Sigmoid colon (tissue), 4 donors: ENCODE data around the gene PAX4.

Source experiments
- EP300 ChIP-seq, 4 donors: sonication (generic); formaldehyde crosslinking; IDR thresholded peaks; one replicate each; pipeline ENCODE4 v1.6.1; 2017; ENCODE audit warnings: antibody characterized with exemption in 4 of 4
- POLR2A ChIP-seq, 2 donors: fragments of 450-650 bp; IDR thresholded peaks; one replicate each; pipeline ENCODE4 v1.6.1; 2016; ENCODE audit warnings: antibody characterized with exemption in 2 of 2, mild to moderate bottlenecking in 2 of 2, moderate library complexity in 2 of 2
- POLR2AphosphoS5 ChIP-seq, 4 donors: sonication (generic); formaldehyde crosslinking; IDR thresholded peaks; one replicate each; pipeline ENCODE4 v1.6.1; 2017; ENCODE audit warnings: antibody characterized with exemption in 4 of 4
- TF ChIP-seq, protein P1 (sequence below), 4 experiments: fragments of 450-650 bp in 3 of 4; fragments of 200-600 bp in 1 of 4; IDR thresholded peaks; one replicate each; pipeline ENCODE4 v1.5.1; 2016 to 2019; ENCODE audit warnings: antibody characterized with exemption in 4 of 4, mild to moderate bottlenecking in 3 of 4, moderate library complexity in 2 of 4

DNA sequence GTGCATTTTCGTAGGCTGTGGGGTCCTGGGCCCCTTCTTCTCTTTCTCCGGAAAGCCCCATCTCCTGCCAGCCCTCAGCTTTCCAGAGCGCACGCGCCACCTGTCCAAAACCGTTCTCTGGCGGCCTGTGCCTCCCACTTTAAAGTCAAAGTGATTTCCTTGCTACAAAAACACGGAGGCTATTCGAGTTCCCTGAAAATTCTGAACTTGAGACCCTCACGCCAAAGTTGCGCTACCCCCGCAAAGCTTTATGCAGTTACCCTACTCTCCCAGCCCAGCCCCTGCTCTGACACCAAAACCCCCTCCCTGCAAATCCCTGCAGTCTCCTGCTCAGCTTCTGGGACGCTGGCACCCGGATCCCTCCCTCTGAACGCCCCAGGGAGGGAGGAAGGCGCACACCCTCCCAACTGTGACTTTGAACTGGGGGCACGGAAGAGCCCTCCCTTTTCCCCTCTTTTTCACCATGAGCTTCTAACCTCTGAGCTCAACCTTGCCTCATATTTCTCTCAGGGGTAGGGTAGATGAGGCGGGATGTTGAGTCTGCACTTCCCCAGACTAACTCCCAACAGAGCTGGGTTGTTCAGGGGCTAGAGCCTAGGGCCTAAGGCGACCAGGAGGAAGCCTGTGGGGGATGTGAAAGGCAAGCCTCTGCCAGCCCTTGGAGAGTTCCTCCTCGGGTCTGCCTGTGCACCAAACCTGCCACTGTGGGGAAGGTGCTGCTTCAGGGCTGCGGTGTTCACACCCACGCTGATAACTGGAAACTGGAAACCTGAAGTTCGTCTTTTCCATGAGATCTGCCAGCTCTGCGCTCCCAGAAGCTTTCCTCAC, 2.7 kb upstream of the PAX4 start:
- TF ChIP-seq, protein P1, sequence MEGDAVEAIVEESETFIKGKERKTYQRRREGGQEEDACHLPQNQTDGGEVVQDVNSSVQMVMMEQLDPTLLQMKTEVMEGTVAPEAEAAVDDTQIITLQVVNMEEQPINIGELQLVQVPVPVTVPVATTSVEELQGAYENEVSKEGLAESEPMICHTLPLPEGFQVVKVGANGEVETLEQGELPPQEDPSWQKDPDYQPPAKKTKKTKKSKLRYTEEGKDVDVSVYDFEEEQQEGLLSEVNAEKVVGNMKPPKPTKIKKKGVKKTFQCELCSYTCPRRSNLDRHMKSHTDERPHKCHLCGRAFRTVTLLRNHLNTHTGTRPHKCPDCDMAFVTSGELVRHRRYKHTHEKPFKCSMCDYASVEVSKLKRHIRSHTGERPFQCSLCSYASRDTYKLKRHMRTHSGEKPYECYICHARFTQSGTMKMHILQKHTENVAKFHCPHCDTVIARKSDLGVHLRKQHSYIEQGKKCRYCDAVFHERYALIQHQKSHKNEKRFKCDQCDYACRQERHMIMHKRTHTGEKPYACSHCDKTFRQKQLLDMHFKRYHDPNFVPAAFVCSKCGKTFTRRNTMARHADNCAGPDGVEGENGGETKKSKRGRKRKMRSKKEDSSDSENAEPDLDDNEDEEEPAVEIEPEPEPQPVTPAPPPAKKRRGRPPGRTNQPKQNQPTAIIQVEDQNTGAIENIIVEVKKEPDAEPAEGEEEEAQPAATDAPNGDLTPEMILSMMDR (IDR thresholded peaks at IDR 0.05), result no peak
- no peak for TF ChIP-seq POLR2A (IDR thresholded peaks at IDR 0.05)
- no peak for TF ChIP-seq EP300 (IDR thresholded peaks at IDR 0.05)
- no peak for TF ChIP-seq POLR2AphosphoS5 (IDR thresholded peaks at IDR 0.05)
